Memory B cell (primary cell): ENCODE results near the gene SCAANT1.
A peak's percentile ranks its signal among the peaks of the same experiment; 100 is the strongest.

Experiments
- ATAC-seq: fragments of 150-1000 bp; cut with Tn5 transposase; 2 replicates; pipeline ENCODE4 v1.10.0; 2021; ENCODE audit warnings: low read depth, mild to moderate bottlenecking, moderate library complexity
- DNase-seq, 2 donors: peaks; one replicate each; pipeline ENCODE4 v3.0.0; 2022; ENCODE audit warnings: low spot score in 2 of 2
- H3K27ac Mint-ChIP-seq: one replicate; pipeline ENCODE4 v1.8.0; 2022; ENCODE audit warnings: mild to moderate bottlenecking, moderate library complexity, mixed read lengths
- H3K27me3 Mint-ChIP-seq: one replicate; pipeline ENCODE4 v1.8.0; 2022; ENCODE audit warnings: mixed read lengths
- H3K36me3 Mint-ChIP-seq: one replicate; pipeline ENCODE4 v1.8.0; 2022; ENCODE audit warnings: mild to moderate bottlenecking, mixed read lengths
- H3K4me1 Mint-ChIP-seq: one replicate; pipeline ENCODE4 v1.8.0; 2022; ENCODE audit warnings: mixed read lengths
- H3K4me3 Mint-ChIP-seq: one replicate; pipeline ENCODE4 v1.8.0; 2022; ENCODE audit warnings: mild to moderate bottlenecking, moderate library complexity, mixed read lengths
- H3K9me3 Mint-ChIP-seq: one replicate; pipeline ENCODE4 v1.8.0; 2022; ENCODE audit warnings: mixed read lengths

The SCAANT1 gene

DNA sequence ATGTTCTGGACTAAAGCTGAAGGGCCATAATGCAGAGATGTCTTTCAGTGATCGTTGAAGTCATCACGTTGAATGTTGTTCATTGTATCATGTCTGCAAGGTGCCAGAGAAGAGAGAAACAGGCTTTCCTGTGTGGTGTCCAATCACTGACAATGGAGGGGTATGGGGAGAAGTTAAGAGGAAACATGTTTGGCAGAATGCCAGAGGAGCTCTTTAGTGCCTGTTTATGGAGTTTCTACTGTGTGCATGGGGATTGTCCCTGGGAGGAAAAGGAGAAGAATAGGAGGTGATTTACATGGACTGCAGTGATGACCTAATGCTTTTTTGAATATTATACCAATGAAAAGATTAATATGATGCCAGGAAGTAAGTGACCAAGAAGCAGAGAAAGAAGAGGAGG, 11.7 kb downstream of the SCAANT1 start:
- Mint-ChIP-seq H3K36me3 (peaks cover 23% of the 10 kb centered on the region), H3K27me3 (no peaks in the 10 kb centered on the region), H3K4me1 (peaks cover 13% of the 10 kb centered on the region), H3K27ac (peak overlapping the region; percentile 22), H3K9me3 (no peaks in the 10 kb centered on the region), H3K4me3 (no peak overlapping the region)
- ATAC-seq, result no peak
- DNase-seq, result no peak

DNA sequence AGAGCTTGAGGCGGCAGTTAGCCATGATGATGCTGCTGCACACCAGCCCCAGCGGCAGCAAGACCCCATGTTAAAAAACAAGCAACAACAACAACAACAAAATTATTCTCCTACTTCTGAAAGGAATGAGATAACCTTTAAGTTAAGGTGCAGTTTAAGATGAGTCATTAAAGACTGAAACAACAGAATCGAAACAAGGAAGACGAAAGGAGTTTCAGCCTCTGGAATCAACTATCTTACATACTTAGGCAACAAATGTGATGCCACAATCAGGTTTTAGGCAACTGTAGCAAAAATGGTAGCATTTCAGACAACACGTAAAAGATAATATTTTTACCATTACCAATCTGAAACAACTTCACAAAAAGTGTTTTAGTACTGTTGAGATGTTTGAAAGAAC, 12.2 kb downstream of the SCAANT1 start:
- Mint-ChIP-seq H3K27me3 (no peaks in the 10 kb centered on the region), H3K36me3 (peaks cover 23% of the 10 kb centered on the region), H3K4me3 (no peak overlapping the region), H3K9me3 (no peaks in the 10 kb centered on the region), H3K27ac (no peak overlapping the region), H3K4me1 (peaks cover 13% of the 10 kb centered on the region)
- DNase-seq (no peak), ATAC-seq (no peak)

DNA sequence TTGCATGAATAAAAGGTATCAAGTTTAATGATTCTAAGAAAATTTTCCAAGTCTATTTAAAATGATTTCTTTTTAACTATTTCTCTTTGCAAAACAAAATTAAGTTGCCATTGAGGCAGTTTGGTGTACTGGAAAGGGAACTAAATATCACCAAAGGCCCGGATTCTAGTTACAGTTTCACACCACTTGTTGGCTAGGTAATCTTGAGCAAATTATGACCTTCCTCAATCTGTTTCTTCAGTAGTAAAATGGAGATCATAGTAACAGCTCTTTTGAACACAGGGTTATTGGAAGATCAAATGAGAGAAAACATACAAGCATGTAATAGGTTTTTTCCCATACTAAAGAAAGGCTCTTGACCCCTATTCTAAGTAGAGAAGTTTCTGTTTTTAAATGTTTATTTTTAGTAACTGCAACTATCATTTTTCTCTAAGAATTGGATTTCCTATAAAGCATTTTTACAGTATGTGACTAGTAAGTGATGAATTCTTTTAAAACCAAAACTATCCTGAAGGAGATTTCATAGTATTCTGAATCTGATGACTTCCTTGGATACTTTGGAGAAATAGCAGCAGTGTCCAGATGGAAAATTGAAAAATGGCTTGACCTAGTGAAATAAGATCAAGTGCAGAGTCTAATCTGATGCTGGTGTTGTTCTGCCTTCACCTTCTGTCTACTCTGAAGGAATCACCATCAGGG, 15.7 kb downstream of the SCAANT1 start:
- peak overlapping the region; percentile 1 for H3K27ac Mint-ChIP-seq
- no peak overlapping the region for H3K4me3 Mint-ChIP-seq
- no peaks in the 10 kb centered on the region for H3K27me3 Mint-ChIP-seq
- peaks cover 24% of the 10 kb centered on the region for H3K36me3 Mint-ChIP-seq
- peaks cover 26% of the 10 kb centered on the region for H3K4me1 Mint-ChIP-seq
- ATAC-seq (peak; percentile 76), DNase-seq (no peak)
- H3K9me3 Mint-ChIP-seq, result no peaks in the 10 kb centered on the region

DNA sequence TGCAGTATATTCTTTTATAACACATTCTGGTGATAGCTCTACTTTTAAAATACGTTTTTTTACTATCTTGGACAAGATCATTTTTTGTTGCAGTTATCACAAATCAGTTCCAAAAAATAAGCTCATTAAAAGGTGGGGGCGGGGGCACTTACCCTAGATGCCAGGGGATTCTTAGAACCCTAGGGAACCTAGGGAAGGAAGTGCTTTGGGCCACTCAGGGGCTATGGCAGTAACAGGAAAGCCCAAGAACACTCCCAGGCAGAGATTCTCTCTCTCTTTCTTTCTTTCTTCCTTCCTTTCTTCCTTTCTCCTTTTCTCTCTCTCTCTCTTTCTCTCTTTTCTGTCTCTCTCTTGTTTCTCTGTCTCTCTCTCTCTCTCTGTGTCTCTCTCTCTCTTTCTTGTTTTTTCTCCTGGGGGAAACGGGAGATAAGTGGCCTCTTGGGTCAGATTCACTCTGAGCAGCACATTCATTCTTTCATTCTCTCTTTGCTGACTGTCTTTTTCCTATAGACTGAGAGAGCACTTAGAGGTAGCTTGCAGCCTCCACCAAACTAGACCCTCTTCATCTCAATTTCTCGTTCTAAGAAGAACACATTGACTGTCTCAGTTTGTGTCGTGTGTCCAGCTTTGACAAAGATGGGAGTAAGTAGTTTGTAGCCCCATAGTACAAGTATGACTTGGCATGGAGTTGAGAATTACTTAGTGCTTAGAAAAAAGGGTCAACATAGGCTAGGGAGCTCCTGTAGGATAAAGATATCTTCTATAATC, 16.6 kb downstream of the SCAANT1 start:
- Mint-ChIP-seq H3K4me3 (no peak overlapping the region), H3K27ac (peak overlapping the region; percentile 12), H3K27me3 (no peaks in the 10 kb centered on the region), H3K4me1 (peaks cover 25% of the 10 kb centered on the region), H3K36me3 (peaks cover 21% of the 10 kb centered on the region), H3K9me3 (no peaks in the 10 kb centered on the region)
- DNase-seq, result no peak
- no peak for ATAC-seq

DNA sequence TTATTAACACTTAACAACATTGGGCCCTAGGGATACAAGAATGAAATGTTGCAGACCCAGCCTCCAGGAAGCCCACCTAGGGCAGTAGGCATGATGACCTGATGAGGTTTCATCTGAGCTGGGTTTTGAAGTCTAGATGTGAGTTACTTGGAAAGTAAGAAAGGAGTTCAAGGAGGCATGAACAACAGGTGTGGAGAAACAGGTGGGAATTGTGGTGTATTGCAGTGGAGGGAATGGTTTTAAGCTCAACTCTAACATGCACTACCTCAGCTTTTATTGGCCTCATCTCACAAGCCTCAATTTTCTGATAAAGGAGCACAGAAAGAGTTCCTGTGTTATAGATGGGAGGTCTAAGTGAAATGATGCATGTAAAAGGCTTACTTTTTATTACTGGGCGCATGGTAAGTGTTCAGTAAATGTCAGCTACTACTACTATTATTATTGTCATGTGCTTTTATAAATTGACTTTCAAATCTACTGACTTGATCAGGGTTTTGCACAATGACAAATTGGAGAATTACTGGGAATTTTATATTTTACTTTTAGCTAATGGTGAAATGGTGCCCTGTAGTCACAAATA, 19.3 kb downstream of the SCAANT1 start:
- Mint-ChIP-seq H3K4me1 (peaks cover 22% of the 10 kb centered on the region), H3K36me3 (peaks cover 10% of the 10 kb centered on the region), H3K27ac (peak overlapping the region; percentile 60), H3K9me3 (no peaks in the 10 kb centered on the region), H3K4me3 (no peak overlapping the region), H3K27me3 (no peaks in the 10 kb centered on the region)
- ATAC-seq, result no peak
- no peak for DNase-seq

DNA sequence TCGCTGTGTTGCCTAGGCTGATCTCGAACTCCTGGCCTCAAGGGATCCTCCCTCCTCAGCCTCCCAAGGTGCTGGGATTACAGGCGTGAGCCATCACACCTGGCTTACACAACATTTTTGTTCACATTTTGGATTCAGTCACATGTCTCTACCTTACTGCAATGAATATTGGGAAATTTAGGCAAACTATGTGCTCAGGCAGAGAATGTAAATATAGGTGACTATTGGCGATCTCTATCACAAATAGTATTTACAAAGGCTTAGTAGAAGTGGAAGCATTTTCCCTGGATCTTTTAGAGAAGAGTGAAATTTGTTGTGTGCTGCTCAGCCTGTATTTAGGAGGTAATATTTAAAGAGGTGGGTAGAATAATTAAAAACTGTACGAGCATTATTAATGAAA, 20.7 kb downstream of the SCAANT1 start:
- Mint-ChIP-seq H3K9me3 (no peaks in the 10 kb centered on the region), H3K4me3 (no peak overlapping the region), H3K36me3 (peaks cover 10% of the 10 kb centered on the region), H3K4me1 (peaks cover 25% of the 10 kb centered on the region), H3K27ac (no peak overlapping the region), H3K27me3 (no peaks in the 10 kb centered on the region)
- no peak for DNase-seq
- ATAC-seq, result no peak

DNA sequence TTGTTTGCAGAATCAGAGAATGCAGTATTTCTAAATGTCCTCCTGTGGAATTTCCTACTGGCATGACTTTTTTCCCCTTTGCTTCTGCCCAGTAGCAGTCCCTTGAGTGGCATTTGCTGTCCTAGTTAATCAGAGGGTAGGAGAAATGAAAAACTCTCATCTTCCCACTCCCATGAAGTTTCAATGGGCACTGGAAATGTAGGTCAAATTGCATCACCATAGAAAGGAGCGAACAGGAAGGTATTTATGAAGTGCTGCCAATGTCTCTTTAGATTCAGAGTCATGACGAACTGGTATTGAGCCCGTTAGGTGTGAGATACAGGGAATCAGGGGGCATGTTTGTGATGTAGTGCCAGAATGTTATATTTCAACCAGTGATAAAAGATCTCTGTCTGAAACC, 25.3 kb downstream of the SCAANT1 start:
- no peak for DNase-seq
- H3K27ac Mint-ChIP-seq, result no peak overlapping the region

DNA sequence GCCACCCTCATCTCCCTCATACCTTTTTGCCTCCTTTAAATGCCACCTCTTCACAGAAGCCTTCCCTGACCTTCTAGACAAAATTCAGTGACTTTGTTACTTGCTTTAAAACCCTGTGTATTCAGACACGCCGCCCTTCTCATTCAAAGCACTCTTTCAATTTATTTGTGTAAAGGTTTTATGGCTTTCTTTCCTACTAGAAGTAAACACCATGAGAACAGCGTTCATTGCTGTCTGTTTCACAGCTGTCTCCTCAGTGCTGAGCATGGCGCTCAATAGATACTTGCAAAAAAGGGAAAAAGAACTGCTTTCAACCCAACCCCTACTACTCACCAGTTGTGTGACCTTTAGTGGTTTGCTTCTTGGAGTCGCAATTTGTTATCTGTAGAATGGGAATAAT, 31.5 kb downstream of the SCAANT1 start:
- peaks cover 4% of the 10 kb centered on the region for H3K36me3 Mint-ChIP-seq
- no peak for DNase-seq
- no peaks in the 10 kb centered on the region for H3K27me3 Mint-ChIP-seq
- no peak for ATAC-seq
- no peak overlapping the region for H3K4me3 Mint-ChIP-seq
- peak overlapping the region; percentile 62 for H3K27ac Mint-ChIP-seq
- no peaks in the 10 kb centered on the region for H3K9me3 Mint-ChIP-seq
- peaks cover 45% of the 10 kb centered on the region for H3K4me1 Mint-ChIP-seq

More for the DNA sequence above, 25.3 kb downstream of the SCAANT1 start:
- peaks cover 20% of the 10 kb centered on the region for H3K4me1 Mint-ChIP-seq
- H3K27me3 Mint-ChIP-seq, result no peaks in the 10 kb centered on the region
- no peaks in the 10 kb centered on the region for H3K9me3 Mint-ChIP-seq
- peaks cover 4% of the 10 kb centered on the region for H3K36me3 Mint-ChIP-seq
- ATAC-seq, result no peak
- no peak overlapping the region for H3K4me3 Mint-ChIP-seq

DNA sequence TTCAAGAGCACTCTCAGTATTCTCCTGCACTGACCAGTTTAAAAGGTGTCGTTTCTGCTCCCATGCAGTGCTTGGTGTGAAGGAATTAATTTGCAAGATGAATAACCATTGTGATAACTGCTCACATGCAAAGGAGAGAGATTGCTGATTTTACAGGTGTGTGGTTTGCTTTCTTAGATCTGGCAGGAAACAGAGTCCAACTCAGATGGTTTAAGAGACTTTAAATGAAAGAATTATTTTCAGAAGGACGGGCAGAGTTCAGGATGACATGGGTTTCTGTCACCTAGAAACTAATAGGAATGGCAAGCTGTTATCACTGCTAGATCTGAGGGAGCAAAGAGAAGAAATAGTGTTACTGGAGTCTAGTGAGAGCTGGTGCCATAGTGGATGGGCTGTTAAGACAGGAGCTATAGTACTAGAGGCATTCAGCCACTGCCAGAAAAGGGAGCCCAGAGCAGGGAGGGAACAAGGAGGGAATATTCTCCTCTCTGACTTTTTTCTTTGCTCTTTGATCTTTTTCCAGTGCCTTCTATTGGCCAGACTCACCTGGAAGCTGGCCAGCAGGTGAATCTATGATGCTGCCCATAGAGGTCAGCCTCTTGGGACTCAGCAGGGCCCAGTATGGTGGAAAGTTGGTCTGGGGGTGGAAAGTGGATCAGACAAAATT, 33.7 kb downstream of the SCAANT1 start:
- Mint-ChIP-seq H3K36me3 (peaks cover 8% of the 10 kb centered on the region), H3K27ac (peak overlapping the region; percentile 63), H3K9me3 (no peaks in the 10 kb centered on the region), H3K4me3 (no peak overlapping the region), H3K27me3 (no peaks in the 10 kb centered on the region), H3K4me1 (peaks cover 51% of the 10 kb centered on the region)
- no peak for ATAC-seq
- DNase-seq, result no peak

DNA sequence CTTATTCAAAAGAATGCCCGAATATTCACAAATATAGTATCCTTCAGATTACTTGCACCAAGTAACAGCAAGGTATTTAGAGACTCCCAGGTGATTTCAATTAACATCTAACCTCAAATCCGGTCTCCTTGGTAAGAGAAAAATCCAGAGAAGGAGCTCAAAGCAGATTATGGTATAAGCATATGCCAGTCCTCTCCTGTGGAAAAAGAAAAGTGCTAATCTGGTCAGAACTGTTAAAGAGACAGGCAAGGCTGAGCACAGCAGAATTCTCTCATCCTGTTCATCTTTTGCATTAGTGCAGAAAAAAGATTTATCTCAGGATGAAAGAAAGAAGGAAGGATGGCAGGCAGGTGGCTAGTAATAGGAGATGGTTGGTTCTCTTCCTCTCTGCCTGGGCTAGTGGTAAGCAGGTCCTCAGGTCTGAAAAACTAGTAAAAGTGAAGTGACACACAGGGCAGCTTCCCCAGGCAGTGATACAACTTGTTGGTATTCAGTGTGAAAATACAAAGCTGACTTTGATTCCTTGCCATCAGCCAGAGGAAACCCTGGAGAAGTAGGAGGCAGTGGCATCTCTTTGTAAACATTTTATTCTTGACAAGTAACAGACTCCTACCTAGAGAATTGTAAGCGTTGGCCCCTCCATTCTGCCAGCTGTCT, 34.3 kb downstream of the SCAANT1 start:
- Mint-ChIP-seq H3K36me3 (peaks cover 8% of the 10 kb centered on the region), H3K4me1 (peaks cover 47% of the 10 kb centered on the region), H3K4me3 (no peak overlapping the region), H3K27me3 (no peaks in the 10 kb centered on the region), H3K9me3 (no peaks in the 10 kb centered on the region), H3K27ac (peak overlapping the region; percentile 63)
- no peak for DNase-seq
- no peak for ATAC-seq

DNA sequence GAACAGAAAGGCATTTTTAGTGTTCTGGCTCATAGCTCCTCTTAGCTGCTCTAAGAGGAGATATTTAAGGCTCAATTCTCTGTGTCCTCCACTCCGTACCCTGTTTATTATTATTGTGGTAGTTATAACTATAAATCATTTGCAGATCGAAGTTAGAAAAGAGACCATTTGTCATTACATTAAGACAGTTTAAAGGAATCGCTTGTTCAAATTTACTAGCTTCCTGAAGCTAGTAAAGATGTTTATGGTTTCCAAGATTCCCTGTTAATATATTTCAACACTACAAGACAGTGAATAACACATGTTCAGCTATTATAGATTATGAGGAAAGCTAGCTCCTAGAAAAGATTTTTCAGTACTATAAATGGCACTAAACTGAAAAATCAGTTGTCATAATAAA, 35.9 kb downstream of the SCAANT1 start:
- peaks cover 8% of the 10 kb centered on the region for H3K36me3 Mint-ChIP-seq
- no peak for DNase-seq
- no peaks in the 10 kb centered on the region for H3K27me3 Mint-ChIP-seq
- peak overlapping the region; percentile 17 for H3K27ac Mint-ChIP-seq
- no peak for ATAC-seq
- no peaks in the 10 kb centered on the region for H3K9me3 Mint-ChIP-seq
- no peak overlapping the region for H3K4me3 Mint-ChIP-seq
- H3K4me1 Mint-ChIP-seq, result peaks cover 53% of the 10 kb centered on the region

DNA sequence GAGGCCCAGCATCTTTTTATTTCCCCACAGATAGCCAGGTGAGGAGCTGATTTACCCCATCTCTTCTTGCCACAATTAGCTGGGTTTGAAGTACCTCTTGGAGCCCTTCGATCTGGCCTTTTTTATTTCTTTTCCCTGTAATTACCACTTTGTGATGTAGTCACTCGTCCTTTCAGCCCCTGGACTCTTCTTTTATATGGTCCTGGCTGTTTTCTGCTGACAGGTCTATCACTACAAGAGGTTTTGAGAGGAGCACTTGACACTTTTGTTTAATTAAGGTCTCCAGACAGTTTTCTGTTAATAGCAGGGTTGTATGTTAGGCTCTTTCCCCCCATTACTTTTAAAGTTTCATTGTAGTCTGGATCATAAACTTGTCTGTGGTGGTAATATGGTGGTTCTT, 36.7 kb downstream of the SCAANT1 start:
- DNase-seq (no peak), ATAC-seq (no peak)
- Mint-ChIP-seq H3K36me3 (peaks cover 6% of the 10 kb centered on the region), H3K27ac (peak overlapping the region; percentile 17), H3K27me3 (no peaks in the 10 kb centered on the region), H3K4me3 (no peak overlapping the region), H3K4me1 (peaks cover 51% of the 10 kb centered on the region), H3K9me3 (no peaks in the 10 kb centered on the region)

DNA sequence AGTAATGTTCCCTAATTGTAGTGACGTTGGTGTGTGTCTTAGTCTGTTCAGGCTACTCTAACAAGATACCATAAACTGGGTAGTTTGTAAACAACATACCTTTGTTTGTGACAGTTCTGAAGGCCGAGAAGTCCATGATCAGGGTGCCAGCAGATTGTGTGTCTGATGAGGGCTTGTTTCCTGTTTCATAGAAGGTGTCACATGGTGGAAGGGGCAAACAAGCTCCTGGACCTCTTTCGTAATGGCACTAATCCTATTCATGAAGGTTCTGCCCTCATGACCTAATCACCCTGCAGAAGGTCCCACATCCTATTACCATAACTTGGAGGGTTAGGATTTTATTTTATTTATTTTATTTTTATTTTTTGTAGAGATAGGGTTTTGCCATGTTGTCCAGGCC, 37.4 kb downstream of the SCAANT1 start:
- Mint-ChIP-seq H3K36me3 (peaks cover 4% of the 10 kb centered on the region), H3K4me3 (no peak overlapping the region), H3K4me1 (peaks cover 44% of the 10 kb centered on the region), H3K27ac (no peak overlapping the region), H3K27me3 (no peaks in the 10 kb centered on the region), H3K9me3 (no peaks in the 10 kb centered on the region)
- ATAC-seq (no peak), DNase-seq (no peak)
